Adipose tissue (tissue), 3 donors: ENCODE measurements around the gene PPIL4. TPM values are rescaled to one million over a fixed set of nuclear protein-coding genes. Genes with fewer than 3 reads are reported as not detected.
"Not testable (repeated sequence)": the region's sequence is repeated elsewhere in the genome, so short reads cannot be mapped to it uniquely, and the experiment has no call there.

Experiments used
- H3K27ac ChIP-seq: one replicate; pipeline ENCODE4 v1.5.1; 2013; ENCODE audit warnings: low read depth, low read length
- WGBS, 3 donors: extraction: QIAGEN DNeasy Blood & Tissue Kit; methylation state at CpG; one replicate each; pipeline ENCODE4 v1.1.7; 2013; 5-methylcytosine and 5-hydroxymethylcytosine counted together
- polyA plus RNA-seq, 3 donors: library from polyadenylated mRNA; stranded (reverse); fragments of 200-250 nt; gene quantifications; one replicate each; pipeline ENCODE4 v1.2.3, GENCODE V29; 2013
- donor health status: healthy with polysubstance abuse.
- donor health status: Bipolar disorder and iron deficiency.
- donor health status: healthy.

PPIL4 gene
- polyA plus RNA-seq, 3 donors = 6.7 to 28.6 (median 13.6) TPM

DNA sequence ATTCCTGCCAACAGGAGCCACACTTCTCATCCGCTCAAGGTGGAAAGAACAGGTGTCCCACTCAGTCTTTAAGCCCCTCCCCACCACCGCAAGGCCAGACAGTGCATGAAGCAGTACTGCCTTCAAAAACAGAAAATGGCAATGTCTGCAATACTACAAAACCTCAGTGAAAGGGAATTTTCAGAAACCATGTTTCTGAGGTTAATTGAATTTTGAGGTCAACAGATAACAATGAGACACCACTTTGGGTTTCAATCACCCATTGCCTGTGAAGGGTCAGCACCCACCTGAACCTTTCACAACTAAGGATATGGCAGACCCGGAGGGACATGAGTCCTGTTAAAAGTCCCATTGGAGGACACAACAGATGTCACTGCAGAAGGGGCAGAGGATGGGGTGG is 74.0 kb downstream of the PPIL4 start:
- 60 to 91% (median 83%) methylated on average over 3 of the region's 3 CpGs for WGBS, 3 donors
- no peak overlapping the region for H3K27ac ChIP-seq

DNA sequence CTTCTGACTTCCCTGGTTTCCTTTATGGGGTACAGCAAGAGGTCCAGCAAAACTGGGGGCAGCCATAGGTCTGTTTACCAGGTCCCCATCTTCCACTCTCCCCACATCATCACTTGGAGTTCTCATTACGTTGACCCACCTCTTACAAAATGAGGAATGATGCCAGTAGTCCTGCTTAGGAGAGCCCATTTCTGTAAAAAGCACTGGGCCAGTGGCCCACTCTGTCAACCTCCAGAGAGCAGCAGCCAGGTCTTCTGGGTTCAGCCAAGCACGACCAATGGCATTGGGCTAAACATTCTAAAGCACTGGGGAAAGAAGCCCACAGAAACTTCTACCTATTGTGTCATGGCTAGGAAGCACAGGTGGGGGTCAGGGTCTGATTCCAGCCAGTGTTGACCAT is 74.9 kb downstream of the PPIL4 start:
- no peak overlapping the region for H3K27ac ChIP-seq
- 92 to 98% (median 94%) methylated on average over 2 of the region's 2 CpGs for WGBS, 3 donors

DNA sequence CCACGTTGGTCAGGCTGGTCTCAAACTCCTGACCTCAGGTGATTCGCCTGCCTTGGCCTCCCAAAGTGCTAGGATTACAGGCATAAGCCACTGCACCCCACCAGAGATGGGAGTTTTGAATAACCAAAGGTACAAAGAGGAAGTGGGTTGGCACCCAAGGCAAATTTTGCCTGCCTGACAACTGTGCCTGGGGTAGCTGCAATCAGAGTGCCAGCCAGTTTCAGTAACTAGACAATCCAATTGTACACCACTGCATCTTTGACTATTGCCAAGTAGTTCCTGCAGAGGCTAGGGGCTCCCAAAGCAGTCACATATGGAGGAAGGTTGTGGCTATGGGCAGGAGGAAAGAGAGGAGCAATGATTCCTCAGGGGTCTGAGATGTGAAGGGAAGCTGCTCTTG is 77.7 kb downstream of the PPIL4 start:
- no peak overlapping the region for H3K27ac ChIP-seq
- 88 to 89% (median 88%) methylated on average over 2 of the region's 2 CpGs for WGBS, 3 donors

DNA sequence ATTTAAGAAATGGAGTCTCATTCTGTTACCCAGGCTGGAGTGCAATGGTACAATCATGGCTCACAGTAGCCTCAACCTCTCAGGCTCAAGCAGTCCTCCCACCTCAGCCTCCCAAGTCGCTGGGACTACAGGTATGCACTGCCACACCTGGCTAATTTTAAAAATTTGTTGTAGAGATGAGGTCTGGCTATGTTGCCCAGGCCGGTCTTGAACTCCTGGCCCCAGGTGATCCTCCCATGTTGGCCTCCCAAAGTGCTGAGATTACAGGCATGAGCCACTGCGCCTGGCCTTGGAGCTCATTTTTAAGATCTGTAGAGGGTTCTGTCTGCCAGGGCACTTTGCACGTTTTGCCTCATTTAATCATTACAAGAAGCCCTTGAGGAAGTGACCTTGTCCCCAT is 78.6 kb downstream of the PPIL4 start:
- H3K27ac ChIP-seq = no peak overlapping the region
- 70 to 81% (median 76%) methylated on average over 4 of the region's 4 CpGs for WGBS, 3 donors

DNA sequence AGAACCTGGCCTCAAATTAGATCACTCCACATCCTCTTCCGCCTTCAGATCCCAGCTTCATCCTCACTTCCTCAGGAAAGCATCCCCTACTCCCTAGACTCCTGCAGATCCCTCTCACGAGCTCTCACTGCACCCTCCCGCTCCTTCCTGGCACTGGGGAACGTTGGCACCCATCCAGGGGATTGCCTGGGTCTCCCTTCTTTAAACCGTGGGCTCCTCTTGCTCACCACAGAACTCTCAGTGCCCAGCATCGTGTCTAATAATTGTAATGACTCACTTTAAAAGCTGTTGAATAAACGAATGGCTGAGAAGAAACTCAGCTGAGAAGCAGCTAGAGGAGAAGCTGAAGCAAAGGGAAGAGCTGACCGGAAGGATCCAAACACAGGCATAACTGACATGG is 81.4 kb downstream of the PPIL4 start:
- 58 to 65% (median 61%) methylated on average over 8 of the region's 8 CpGs for WGBS, 3 donors
- H3K27ac ChIP-seq = no peak overlapping the region

DNA sequence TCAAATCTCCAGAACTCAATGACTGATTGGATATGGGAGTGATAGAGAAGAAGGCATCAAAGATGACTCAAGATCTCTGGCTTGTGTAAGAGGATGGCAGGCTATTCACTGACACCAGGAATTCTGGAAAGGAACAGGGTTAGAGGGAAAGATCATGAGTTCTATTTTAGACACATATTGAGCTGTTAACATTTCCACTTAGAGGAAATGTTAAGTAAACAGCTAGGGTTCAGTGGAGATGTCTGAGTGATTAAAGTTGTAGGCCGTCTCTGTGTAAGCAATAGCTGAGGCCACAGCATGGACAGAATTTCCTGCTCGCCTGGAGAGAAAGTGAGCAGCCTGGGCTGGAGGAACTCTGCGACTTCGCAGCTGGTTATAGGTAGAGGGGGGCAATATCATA is 82.1 kb downstream of the PPIL4 start:
- WGBS, 3 donors = 61 to 89% (median 72%) methylated on average over 4 of the region's 4 CpGs
- H3K27ac ChIP-seq = no peak overlapping the region

DNA sequence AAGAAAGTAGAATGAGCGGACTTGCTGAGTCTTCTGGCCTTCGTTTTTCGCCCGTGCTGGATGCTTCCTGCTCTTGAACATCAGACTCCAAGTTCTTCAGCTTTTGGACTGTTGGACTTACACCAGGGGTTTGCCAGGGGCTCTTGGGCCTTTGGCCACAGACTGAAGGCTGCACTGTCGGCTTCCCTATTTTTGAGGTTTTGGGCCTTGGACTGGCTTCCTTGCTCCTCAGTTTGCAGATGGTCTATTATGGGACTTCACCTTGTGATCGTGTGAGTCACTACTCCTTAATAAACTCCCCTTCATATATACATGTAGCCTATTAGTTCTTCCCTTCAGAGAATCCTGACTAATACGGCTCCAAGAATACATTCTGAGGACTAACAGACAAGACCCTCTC is 83.1 kb downstream of the PPIL4 start:
- WGBS, 3 donors = 88 to 97% (median 88%) methylated on average over 7 of the region's 7 CpGs
- not testable (repeated sequence) for H3K27ac ChIP-seq

DNA sequence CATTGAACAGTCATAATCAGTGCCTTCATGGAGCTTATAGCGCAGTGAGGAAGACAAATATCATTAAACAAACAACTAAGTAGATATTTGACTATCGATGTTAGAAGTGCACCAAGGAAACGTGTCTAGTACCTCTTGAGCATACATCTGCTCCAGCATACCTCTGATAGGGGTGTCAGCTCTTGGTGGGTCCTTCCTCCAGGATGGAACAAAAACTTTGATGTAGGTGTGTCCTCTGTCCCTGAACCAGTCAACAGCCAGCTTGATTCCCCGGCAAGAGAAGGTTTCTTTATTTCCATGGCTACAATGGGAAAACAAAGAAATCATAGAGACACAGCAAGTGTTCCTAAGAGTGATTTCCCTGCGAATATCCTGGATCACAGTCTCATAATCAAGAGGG is 84.2 kb downstream of the PPIL4 start:
- H3K27ac ChIP-seq = no peak overlapping the region
- WGBS, 3 donors = 48 to 96% (median 89%) methylated on average over 5 of the region's 5 CpGs

DNA sequence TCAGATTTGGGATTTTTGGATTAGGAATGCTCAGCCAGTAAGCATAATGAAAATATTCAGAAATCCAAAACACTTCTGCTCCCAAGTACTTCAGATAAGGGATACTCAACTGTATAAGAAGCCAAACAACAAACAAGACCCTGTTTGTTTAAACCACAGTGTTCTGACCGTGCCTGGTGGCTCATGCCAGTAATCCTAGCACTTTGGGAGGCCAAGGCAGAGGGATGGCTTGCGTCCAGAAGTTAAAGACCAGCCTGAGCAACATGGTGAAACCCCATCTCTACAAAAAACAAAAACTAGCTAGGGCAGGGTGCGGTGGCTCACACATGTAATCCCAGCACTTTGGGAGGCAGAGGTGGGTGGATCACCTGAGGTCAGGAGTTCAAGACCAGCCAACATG is 85.6 kb downstream of the PPIL4 start:
- not testable (repeated sequence) for H3K27ac ChIP-seq
- 86 to 91% (median 86%) methylated on average over 3 of the region's 3 CpGs for WGBS, 3 donors

DNA sequence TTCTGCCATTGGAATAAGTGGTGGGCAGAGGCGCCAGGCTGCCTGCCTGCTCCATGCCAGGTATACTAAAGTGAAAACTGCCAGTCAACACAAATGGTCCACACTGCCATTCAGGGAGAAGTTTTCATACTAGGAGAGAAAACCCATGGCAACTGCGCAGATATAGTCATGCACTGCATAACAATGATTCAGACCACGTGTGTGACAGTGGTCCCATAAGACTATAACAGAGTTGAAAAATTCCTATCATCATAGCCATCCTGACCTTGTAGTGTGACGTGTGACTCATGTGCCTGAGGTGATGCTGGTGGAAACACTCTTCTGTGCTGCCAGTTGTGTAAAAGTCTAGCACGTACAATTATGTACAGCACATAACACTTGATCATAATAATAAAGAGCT is 86.1 kb downstream of the PPIL4 start:
- 75 to 94% (median 88%) methylated on average over 5 of the region's 5 CpGs for WGBS, 3 donors
- H3K27ac ChIP-seq = no peak overlapping the region

DNA sequence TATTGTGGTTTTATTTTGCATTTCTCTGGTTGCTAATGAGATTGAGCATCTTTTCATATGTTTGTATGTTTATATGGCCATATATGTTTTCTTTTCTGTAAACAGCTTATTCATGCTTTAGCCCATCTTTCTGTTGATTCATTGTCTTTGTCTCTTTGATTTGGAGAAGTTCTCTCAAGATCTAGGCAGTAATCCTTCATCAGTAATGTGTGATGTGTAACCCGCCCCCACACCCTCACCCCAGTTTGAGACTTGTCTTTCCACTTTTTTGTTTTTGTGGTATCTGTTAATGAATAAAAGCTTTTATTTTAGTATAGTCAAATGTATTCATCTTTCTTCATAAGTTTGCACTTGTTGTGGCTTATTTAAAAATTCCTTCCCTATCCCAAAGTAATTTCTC is 87.0 kb downstream of the PPIL4 start:
- no peak overlapping the region for H3K27ac ChIP-seq
- WGBS, 3 donors = 89 to 96% (median 95%) methylated on average over 1 of the region's 1 CpG

DNA sequence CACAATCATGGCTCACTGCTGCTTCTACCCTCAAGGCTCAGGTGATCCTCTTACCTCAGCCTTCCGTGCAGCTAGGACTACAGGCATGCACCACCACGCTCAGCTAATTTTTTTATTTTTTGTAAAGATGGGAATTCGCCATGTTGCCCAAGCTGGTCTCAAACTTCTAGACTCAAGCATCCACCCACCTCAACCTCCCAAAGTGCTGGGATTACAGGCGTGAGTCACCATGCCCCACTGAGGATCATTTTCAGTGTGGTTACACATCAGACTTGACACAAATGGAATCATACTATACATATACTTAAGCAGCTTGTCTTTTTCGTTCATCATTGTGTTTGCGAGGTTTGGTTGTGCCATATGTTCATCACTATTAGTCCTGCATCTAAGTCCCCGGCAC is 87.6 kb downstream of the PPIL4 start:
- 93 to 96% (median 93%) methylated on average over 7 of the region's 7 CpGs for whole genome bisulfite sequencing, 3 donors
- H3K27ac ChIP-seq = no peak overlapping the region

DNA sequence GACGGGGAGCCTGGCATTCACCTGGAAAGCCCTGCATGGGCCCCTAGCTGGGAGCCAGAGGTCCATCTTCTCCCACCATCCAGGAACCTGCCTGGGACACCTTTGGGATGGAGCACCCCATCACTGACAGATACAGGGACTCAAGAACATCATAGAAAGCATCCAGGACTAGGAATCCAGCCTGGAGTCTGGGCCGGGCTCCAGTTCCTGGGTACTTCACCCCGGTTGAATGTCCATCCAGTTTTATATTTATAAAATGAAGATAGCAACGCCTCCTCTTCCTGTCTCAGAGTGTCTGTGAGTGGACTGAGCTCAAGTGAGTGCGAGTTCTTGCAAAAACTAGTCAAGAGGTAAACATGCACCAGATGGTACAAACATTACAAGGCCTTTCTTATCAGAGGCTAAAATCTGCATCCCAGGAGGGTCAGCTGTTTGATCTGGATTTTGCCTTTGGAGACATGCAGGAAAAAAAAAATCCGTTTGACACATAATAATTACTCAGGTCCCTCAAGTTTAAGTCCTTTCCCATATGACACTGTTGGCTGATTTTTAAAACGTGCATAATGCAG is 88.4 kb downstream of the PPIL4 start:
- no peak overlapping the region for H3K27ac ChIP-seq

DNA sequence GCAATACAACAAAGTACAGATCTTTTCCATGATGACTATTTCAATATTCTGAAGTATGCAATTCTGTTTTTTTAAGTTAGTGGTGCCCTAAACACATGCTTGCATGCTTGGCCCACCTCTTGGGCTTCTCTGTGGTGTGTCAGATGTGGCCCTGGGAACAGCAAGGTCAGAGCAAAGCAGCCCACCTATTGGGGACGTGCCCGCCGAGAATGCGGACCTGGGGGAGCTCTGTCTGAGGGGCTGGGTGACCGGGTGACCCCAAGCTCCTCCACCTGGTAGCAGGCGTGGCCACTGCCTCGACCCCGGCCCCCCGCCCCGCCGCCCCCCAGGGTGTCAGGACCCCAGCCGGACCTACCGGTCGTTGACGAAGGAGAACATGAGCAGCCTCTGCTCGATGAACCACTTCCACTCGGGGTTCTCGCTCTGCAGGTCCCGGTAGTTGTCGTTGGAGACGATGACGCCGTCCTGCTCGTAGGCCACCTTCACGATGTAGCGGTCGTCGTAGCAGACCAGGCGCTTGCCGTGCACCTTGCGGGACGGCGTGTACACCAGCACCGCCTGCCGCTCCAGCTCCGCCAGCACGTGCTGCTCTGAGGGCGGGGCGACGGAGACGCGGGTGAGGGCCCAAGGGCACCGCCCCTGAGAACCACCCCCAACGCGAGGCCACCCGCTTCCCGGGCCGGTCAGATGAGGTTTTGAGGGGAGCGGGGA is 89.4 kb downstream of the PPIL4 start:
- 90 to 94% (median 91%) methylated on average over 49 of the region's 49 CpGs for WGBS, 3 donors

More for the DNA sequence above, 88.4 kb downstream of the PPIL4 start:
- WGBS, 3 donors = 73 to 85% (median 74%) methylated on average over 7 of the region's 7 CpGs

DNA sequence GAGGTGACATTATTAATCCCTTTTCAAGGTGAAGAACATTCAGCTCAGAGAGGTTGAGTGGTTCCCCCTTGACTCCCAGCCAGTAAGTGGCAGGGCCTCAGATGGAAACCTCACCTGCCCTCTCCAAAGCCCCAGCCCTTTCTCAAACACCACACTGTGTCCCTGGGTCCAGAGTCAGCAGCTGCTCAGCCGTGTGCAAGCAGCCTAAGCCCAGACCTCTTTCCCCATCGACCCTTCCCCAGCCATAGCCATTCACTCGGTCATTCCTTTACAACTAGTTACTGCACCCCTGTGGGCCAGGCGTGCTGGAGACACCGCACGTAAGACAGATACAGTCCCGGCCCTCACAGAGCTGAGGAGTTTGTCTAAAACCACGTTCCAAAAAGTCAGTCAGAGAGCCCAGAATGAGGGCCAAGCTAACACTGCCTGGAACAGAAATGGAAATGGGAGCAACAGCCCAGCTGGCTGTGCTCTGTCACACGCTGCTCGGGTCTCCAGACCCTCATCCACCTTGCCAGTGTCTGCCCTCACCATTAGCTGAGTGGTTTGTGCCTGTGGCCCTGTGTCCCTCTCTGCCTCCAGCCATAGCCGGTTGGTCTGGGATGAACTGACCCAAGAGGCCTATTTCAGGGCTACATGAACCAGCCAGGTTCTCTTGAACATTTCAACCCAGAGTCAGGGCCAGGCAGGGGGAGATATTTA is 90.7 kb downstream of the PPIL4 start:
- 74 to 81% (median 80%) methylated on average over 11 of the region's 11 CpGs for WGBS, 3 donors
- H3K27ac ChIP-seq = no peak overlapping the region

More for the DNA sequence above, 89.4 kb downstream of the PPIL4 start:
- no peak overlapping the region for H3K27ac ChIP-seq

Other genes with a start within 250 kb of the PPIL4 start
- 10 to 100 TPM; 11.9 to 33.1 (median 21.0) TPM for gene TAB2, start 228.3 kb downstream of the PPIL4 start, polyA plus RNA-seq
- not detected for gene SUMO4, start 145.8 kb downstream of the PPIL4 start, polyA plus RNA-seq
- gene ZC3H12D, start 61.0 kb downstream of the PPIL4 start, polyA plus RNA-seq = 1 to 10 TPM in 1 of 3 donors, under 1 TPM in 2; 0.24 to 1.1 (median 0.30) TPM
- 10 to 100 TPM; 22.1 to 49.6 (median 40.2) TPM for gene GINM1, start 20.3 kb upstream of the PPIL4 start, polyA plus RNA-seq
- gene KATNA1, start 102.7 kb upstream of the PPIL4 start, polyA plus RNA-seq = 10 to 100 TPM in 2 of 3 donors, 1 to 10 TPM in 1; 6.5 to 16.9 (median 10.9) TPM
- gene LATS1, start 172.1 kb upstream of the PPIL4 start, polyA plus RNA-seq = 1 to 10 TPM; 3.1 to 7.0 (median 6.3) TPM
- gene NUP43, start 200.5 kb upstream of the PPIL4 start, polyA plus RNA-seq = 1 to 10 TPM; 5.0 to 7.0 (median 7.0) TPM
- gene PCMT1, start 203.7 kb upstream of the PPIL4 start, polyA plus RNA-seq = 10 to 100 TPM; 42.1 to 83.1 (median 45.9) TPM